K562 (cell line): ENCODE measurements around the gene PRKCG. TPM values are rescaled to one million over a fixed set of nuclear protein-coding genes. Genes with fewer than 3 reads are reported as not detected.
A peak's percentile ranks its signal among the peaks of the same experiment; 100 is the strongest.

Source experiments
- ATAC-seq: fragments of 200-7000 bp; cut with Tn5 transposase; 3 replicates; pipeline ENCODE4 v1.9.1; 2020; ENCODE audit warnings: moderate library complexity
- BruUV-seq: library from RNA; stranded (reverse); fragments of 400-500 nt; replicated peaks from 2 replicates; lab custom pipeline; 2021; lab: Mats Ljungman, UMichigan
- CTCF ChIA-PET: fragments of 300-600 bp; formaldehyde crosslinking; extraction: SDS; loops from one replicate; lab custom pipeline; 2021; ENCODE audit warnings: low intra/inter-chr PET ratio; lab: Yijun Ruan, JAX
- POLR2A ChIA-PET: fragments of 300-600, 350-650 bp; sonication (Branson Sonifier 250); formaldehyde crosslinking; extraction: SDS; loops from one replicate; lab custom pipeline; 2021; ENCODE audit warnings: antibody characterized with exemption, inconsistent platforms; lab: Yijun Ruan, JAX
- DNase-seq, 4 experiments: peaks; one replicate each; pipeline versions ENCODE4 v3.0.0 to v3.0.0-alpha.2; 2011 to 2018; ENCODE audit warnings: low spot score in 3 of 4, mixed read lengths in 3 of 4; ENCODE audit errors: extremely low read depth in 1 of 4
- FAIRE-seq: peaks from 2 replicates; lab custom pipeline; 2011; peaks lifted over from hg19 to GRCh38; lab: Jason Lieb, UNC
- H2AFZ ChIP-seq: 2 replicates; pipeline ENCODE4 v1.6.0; 2011; ENCODE audit warnings: low read depth, low read length, control low read depth, inconsistent platforms
- H3K27ac ChIP-seq: fragments of 200-600 bp; 3 replicates; pipeline ENCODE4 v1.8.0; 2011; ENCODE audit warnings: low read depth, mild to moderate bottlenecking, control low read depth, inconsistent platforms, low read length, moderate library complexity, mixed read lengths; ENCODE audit errors: extremely low read depth
- H3K27me3 ChIP-seq, 2 experiments: fragments of 300-600 bp in 1 of 2; 2 replicates in 1 of 2; 3 replicates in 1 of 2; pipeline versions ENCODE4 v1.6.0 to v1.8.0; 2011; ENCODE audit warnings: inconsistent platforms in 2 of 2, low read length in 2 of 2, mild to moderate bottlenecking in 1 of 2, mixed read lengths in 1 of 2, moderate library complexity in 1 of 2; ENCODE audit not compliant: control insufficient read depth in 2 of 2, insufficient read depth in 2 of 2
- H3K36me3 ChIP-seq: fragments of 300-600 bp; 3 replicates; pipeline ENCODE4 v1.8.0; 2011; ENCODE audit warnings: mild to moderate bottlenecking, low read length, inconsistent platforms; ENCODE audit not compliant: control insufficient read depth, insufficient read depth
- H3K4me1 ChIP-seq, 2 experiments: fragments of 200-600 bp in 1 of 2; replicated peaks in 1 of 2; 2 replicates in 1 of 2; 3 replicates in 1 of 2; pipeline versions ENCODE4 v1.5.1 to v1.8.0; 2011; ENCODE audit warnings: inconsistent platforms in 2 of 2, low read length in 2 of 2, mild to moderate bottlenecking in 1 of 2, mixed read lengths in 1 of 2, moderate library complexity in 1 of 2; ENCODE audit not compliant: control insufficient read depth in 2 of 2, insufficient read depth in 2 of 2
- H3K4me2 ChIP-seq: 2 replicates; pipeline ENCODE4 v1.6.1; 2011; ENCODE audit warnings: low read length, control low read depth, inconsistent platforms, mixed read lengths; ENCODE audit not compliant: insufficient read depth
- H3K4me3 ChIP-seq: fragments of 200-600 bp; sonication (generic), shearing (Covaris generic); 2 replicates; pipeline ENCODE4 v1.5.1; 2016; ENCODE audit warnings: control low read depth, inconsistent platforms
- H3K79me2 ChIP-seq: fragments of 200-600 bp; 3 replicates; pipeline ENCODE4 v1.8.0; 2011; ENCODE audit warnings: low read length, inconsistent platforms; ENCODE audit not compliant: control insufficient read depth, insufficient read depth
- H3K9ac ChIP-seq, 2 experiments: 2 replicates each; pipeline versions ENCODE4 v1.6.0 to v1.6.1; 2011; ENCODE audit warnings: low read depth in 2 of 2, low read length in 2 of 2, control low read depth in 1 of 2, inconsistent platforms in 1 of 2, mild to moderate bottlenecking in 1 of 2, mixed read lengths in 1 of 2; ENCODE audit not compliant: insufficient read depth in 1 of 2
- H3K9me1 ChIP-seq: one replicate; pipeline ENCODE4 v1.6.0; 2011; ENCODE audit warnings: inconsistent platforms, mild to moderate bottlenecking, low read length, moderate library complexity; ENCODE audit not compliant: control insufficient read depth, insufficient read depth
- H3K9me3 ChIP-seq: replicated peaks from 2 replicates; pipeline ENCODE4 v1.5.1; 2011; ENCODE audit warnings: low read depth, low read length, inconsistent platforms; ENCODE audit not compliant: control insufficient read depth, insufficient read depth
- H4K20me1 ChIP-seq: replicated peaks from 2 replicates; pipeline ENCODE4 v1.6.1; 2011; ENCODE audit warnings: low read length, inconsistent platforms, mixed read lengths; ENCODE audit not compliant: control insufficient read depth, insufficient read depth
- MAFG ChIP-seq: fragments of 450-650 bp; conservative IDR thresholded peaks from 2 replicates; pipeline ENCODE4 v1.6.1; 2016; ENCODE audit warnings: missing genetic modification characterization, missing compliant biosample characterization
- ZBTB7A ChIP-seq: IDR thresholded peaks from 2 replicates; pipeline ENCODE4 v1.6.1; 2011; ENCODE audit warnings: low read depth, mild to moderate bottlenecking, low read length, moderate library complexity, borderline replicate concordance; ENCODE audit not compliant: control insufficient read depth
- ZNF23 ChIP-seq: fragments of 250-450 bp; sonication (Bioruptor Pico); IDR thresholded peaks from 2 replicates; pipeline ENCODE4 v1.4.0; 2020; ENCODE audit warnings: mild to moderate bottlenecking
- WGBS: fragments of 100-300 bp; shearing (Covaris generic); methylation state at CpG from one replicate; pipeline ENCODE4 v1.1.6; 2016; ENCODE audit warnings: low coverage, mixed read lengths; ENCODE audit not compliant: insufficient coverage; ENCODE audit errors: missing lambda C conversion rate; 5-methylcytosine and 5-hydroxymethylcytosine counted together
- in situ Hi-C: fragments of 300-500 bp; cut with MboI; formaldehyde crosslinking; loops from 4 replicates; pipeline ENCODE4 v1.15.0; 2018; ENCODE audit warnings: inconsistent platforms, mixed read lengths
- intact Hi-C: fragments of 100-400 bp; cut with micrococcal nuclease; formaldehyde crosslinking; loops from 2 replicates; pipeline ENCODE4 v1.14.2; 2022
- polyA plus RNA-seq, 8 experiments: library from polyadenylated mRNA; depleted of rRNA in 4 of 8; stranded (reverse) in 5 of 8; unstranded in 3 of 8; fragments of >200 nt; fragmentation: Nextera tagmentation in 2 of 8; fragmentation: Illumina TruSeq in 1 of 8; extraction: Ambion mirVana in 2 of 8; extraction: Trizol in 1 of 8; gene quantifications; 2 replicates each; pipeline versions ENCODE4 v1.2.1 to v1.2.3, GENCODE V29; 2011 to 2014; ENCODE audit warnings: inconsistent platforms in 1 of 8, missing spikeins in 1 of 8
- total RNA-seq, 7 experiments: library from RNA; depleted of rRNA in 6 of 7; stranded (reverse); fragments of >200 nt in 6 of 7; fragmentation: Illumina TruSeq in 2 of 7; extraction: Trizol in 2 of 7; gene quantifications; 2 replicates each; pipeline versions ENCODE4 v1.2.1 to v1.2.3, GENCODE V29; 2011 to 2021; ENCODE audit warnings: low replicate concordance in 1 of 7

PRKCG gene
- total and polyA plus RNA-seq, 9 of the 15 experiments (the other 6 are each of a cell fraction or from before 2014, with no cell fraction given), result not detected

GRCh38 chr19:53865523-53865917 lies 16.5 kb upstream of the PRKCG start:
- no peak overlapping the region for H3K4me3 ChIP-seq
- DNase-seq, result no peak
- FAIRE-seq, result no peak
- in situ Hi-C loops (no loop called here), intact Hi-C loops (no loop called here)
- H3K4me2 ChIP-seq, result no peak overlapping the region
- H3K36me3 ChIP-seq, result peaks cover 1% of the 10 kb centered on the region; the same call in 2 of the 3 replicates
- H3K79me2 ChIP-seq, result peaks cover 19% of the 10 kb centered on the region
- H3K27me3 ChIP-seq, result peaks cover 11 to 24% of the 10 kb centered on the region in 2 experiments; a peak in 3 of 5 replicates
- no TSS peak for BruUV-seq
- no peaks in the 10 kb centered on the region for H3K9me3 ChIP-seq
- TF ChIP-seq ZNF23 (CRISPR knock-in tag), result no peak
- 0 out of 2 replicates have a peak, but pooled peaks have one; percentile 2 for TF ChIP-seq MAFG (tag)
- 0 out of 2 replicates have a peak, but pooled peaks have one; percentile 13 for TF ChIP-seq ZBTB7A
- H3K4me1 ChIP-seq, result peaks cover 15 to 39% of the 10 kb centered on the region in 2 experiments; a peak in 4 of 5 replicates
- 35% methylated on average over 9 of the region's 9 CpGs for WGBS
- peaks cover 4% of the 10 kb centered on the region for H3K9me1 ChIP-seq
- 0 out of 2 replicates have a peak, but pooled peaks cover 5% of the 10 kb centered on the region for H4K20me1 ChIP-seq
- peak overlapping the region in 1 of 2 experiments; percentile 79; a peak in 1 of 4 replicates for H3K9ac ChIP-seq
- ChIA-PET CTCF (no interaction called here), POLR2A (interaction anchor here (0.7 kb wide), 1 partner anchor 10 kb away, joined by 3 read pairs; no protein-coding TSS in a partner anchor)
- no peak for ATAC-seq
- H2AFZ ChIP-seq, result peak overlapping the region; percentile 5; the same call in 1 of the 2 replicates
- no peak overlapping the region for H3K27ac ChIP-seq
